Bronchial epithelial cell (primary cell): ENCODE measurements around the gene TSR3. TPM values are rescaled to one million over a fixed set of nuclear protein-coding genes. Genes with fewer than 3 reads are reported as not detected.

Source experiments
- DNase-seq: peaks from one replicate; pipeline ENCODE4 v3.0.0-alpha.2; 2010; ENCODE audit warnings: low read depth
- FAIRE-seq: peaks from 2 replicates; lab custom pipeline; 2011; peaks lifted over from hg19 to GRCh38; lab: Jason Lieb, UNC
- H3K27me3 ChIP-seq: 2 replicates; pipeline ENCODE4 v1.5.1; 2011; ENCODE audit warnings: low read length; ENCODE audit not compliant: control insufficient read depth, insufficient read depth
- H3K36me3 ChIP-seq: 2 replicates; pipeline ENCODE4 v1.5.1; 2011; ENCODE audit warnings: low read length; ENCODE audit not compliant: control insufficient read depth, insufficient read depth
- H3K4me3 ChIP-seq: 2 replicates; pipeline ENCODE4 v1.5.1; 2011; ENCODE audit warnings: mild to moderate bottlenecking, low read depth, low read length, control low read depth
- CTCF ChIP-seq: IDR thresholded peaks from 2 replicates; pipeline ENCODE4 v1.5.1; 2011; ENCODE audit warnings: mild to moderate bottlenecking, moderate library complexity, low read length, control low read depth, inconsistent platforms; ENCODE audit not compliant: insufficient read depth, severe bottlenecking
- total RNA-seq: library from RNA; depleted of rRNA; stranded (reverse); fragments of >200 nt; gene quantifications from 2 replicates; pipeline ENCODE4 v1.2.1, GENCODE V29; 2014

The TSR3 gene
- total RNA-seq, 1 donor from 2014 or later = 117 TPM

GRCh38 chr16:1395444-1396031 is 43.9 kb upstream of the TSR3 start:
- H3K4me3 ChIP-seq = no peak overlapping the region
- DNase-seq (no peak), FAIRE-seq (no peak)
- H3K36me3 ChIP-seq = peaks cover 1% of the 10 kb centered on the region
- TF ChIP-seq CTCF = no peak
- no peaks in the 10 kb centered on the region for H3K27me3 ChIP-seq

GRCh38 chr16:1394367-1394951 is 42.8 kb upstream of the TSR3 start:
- FAIRE-seq (peak; percentile 77), DNase-seq (no peak)
- H3K36me3 ChIP-seq = peaks cover 2% of the 10 kb centered on the region
- no peaks in the 10 kb centered on the region for H3K27me3 ChIP-seq
- no peak for TF ChIP-seq CTCF
- H3K4me3 ChIP-seq = no peak overlapping the region

GRCh38 chr16:1393613-1394176 is 42.0 kb upstream of the TSR3 start:
- peaks cover 3% of the 10 kb centered on the region for H3K36me3 ChIP-seq
- H3K27me3 ChIP-seq = no peaks in the 10 kb centered on the region
- FAIRE-seq = no peak
- DNase-seq = no peak
- H3K4me3 ChIP-seq = no peak overlapping the region
- no peak for TF ChIP-seq CTCF

- Histone ChIP-seq H3K36me3 (peaks cover 3% of the 10 kb centered on the region), H3K27me3 (no peaks in the 10 kb centered on the region), H3K4me3 (no peak overlapping the region)
- FAIRE-seq = no peak
- DNase-seq = no peak
- TF ChIP-seq CTCF = no peak
Measured at GRCh38 chr16:1392826-1393225, 41.1 kb upstream of the TSR3 start.

- TF ChIP-seq CTCF = no peak
- Histone ChIP-seq H3K4me3 (no peak overlapping the region), H3K36me3 (peaks cover 3% of the 10 kb centered on the region), H3K27me3 (no peaks in the 10 kb centered on the region)
- DNase-seq = no peak
- no peak for FAIRE-seq
Measured at GRCh38 chr16:1390239-1390779, 38.6 kb upstream of the TSR3 start.
